HG03520 (cell line): ENCODE measurements around the gene SPINK14.
A peak's percentile ranks its signal among the peaks of the same experiment; 100 is the strongest.

Experiments
- ATAC-seq: cut with Tn5 transposase; IDR thresholded peaks from one replicate; pipeline ENCODE4 v1.9.1; 2021; ENCODE audit warnings: mild to moderate bottlenecking, moderate library complexity; ENCODE audit not compliant: unreplicated experiment

SPINK14 gene

GRCh38 chr5:148168246-148168645 lies at the start of gene SPINK14:
SPINK14 (plus strand) TSS chr5:148168546; CDS start chr5:148169733, 1,187 bp downstream.
- no peak for ATAC-seq

- no peak for ATAC-seq
Measured at GRCh38 chr5:148120317-148120716, 48.0 kb upstream of the SPINK14 start.

GRCh38 chr5:148125641-148126040 lies 42.7 kb upstream of the SPINK14 start:
- ATAC-seq: no peak

GRCh38 chr5:148135091-148136048 lies 33.0 kb upstream of the SPINK14 start:
- no peak for ATAC-seq

- ATAC-seq: no peak
Measured at GRCh38 chr5:148140846-148141245, 27.5 kb upstream of the SPINK14 start.

- no peak for ATAC-seq
Measured at GRCh38 chr5:148141645-148142044, 26.7 kb upstream of the SPINK14 start.

GRCh38 chr5:148145916-148146315 lies 22.4 kb upstream of the SPINK14 start:
- ATAC-seq: no peak

GRCh38 chr5:148146487-148146886 lies 21.9 kb upstream of the SPINK14 start:
- no peak for ATAC-seq

- ATAC-seq: no peak
Measured at GRCh38 chr5:148147415-148147814, 20.9 kb upstream of the SPINK14 start.

- no peak for ATAC-seq
Measured at GRCh38 chr5:148151872-148152271, 16.5 kb upstream of the SPINK14 start.

GRCh38 chr5:148152781-148153180 lies 15.6 kb upstream of the SPINK14 start:
- no peak for ATAC-seq

GRCh38 chr5:148156609-148157008 lies 11.7 kb upstream of the SPINK14 start:
- no peak for ATAC-seq

- ATAC-seq: no peak
Measured at GRCh38 chr5:148162038-148162437, 6.3 kb upstream of the SPINK14 start.

- ATAC-seq: no peak
Measured at GRCh38 chr5:148163345-148163744, 5.0 kb upstream of the SPINK14 start.

GRCh38 chr5:148166550-148167283 lies 1.6 kb upstream of the SPINK14 start:
- no peak for ATAC-seq

- ATAC-seq: no peak
Measured at GRCh38 chr5:148172377-148172776, 4.0 kb downstream of the SPINK14 start.

GRCh38 chr5:148176480-148176879 lies 8.1 kb downstream of the SPINK14 start:
- ATAC-seq: no peak

- ATAC-seq: no peak
Measured at GRCh38 chr5:148177207-148177606, 8.9 kb downstream of the SPINK14 start.

GRCh38 chr5:148179234-148179824 lies 11.0 kb downstream of the SPINK14 start:
- ATAC-seq: peak; percentile 80

GRCh38 chr5:148186248-148187003 lies 18.1 kb downstream of the SPINK14 start:
- ATAC-seq: peak; percentile 91

- no peak for ATAC-seq
Measured at GRCh38 chr5:148191010-148191409, 22.7 kb downstream of the SPINK14 start.
